ENCODE measurements around the gene FREM1.
A peak's percentile ranks its signal among the peaks of the same experiment; 100 is the strongest.

FREM1 gene

DNA sequence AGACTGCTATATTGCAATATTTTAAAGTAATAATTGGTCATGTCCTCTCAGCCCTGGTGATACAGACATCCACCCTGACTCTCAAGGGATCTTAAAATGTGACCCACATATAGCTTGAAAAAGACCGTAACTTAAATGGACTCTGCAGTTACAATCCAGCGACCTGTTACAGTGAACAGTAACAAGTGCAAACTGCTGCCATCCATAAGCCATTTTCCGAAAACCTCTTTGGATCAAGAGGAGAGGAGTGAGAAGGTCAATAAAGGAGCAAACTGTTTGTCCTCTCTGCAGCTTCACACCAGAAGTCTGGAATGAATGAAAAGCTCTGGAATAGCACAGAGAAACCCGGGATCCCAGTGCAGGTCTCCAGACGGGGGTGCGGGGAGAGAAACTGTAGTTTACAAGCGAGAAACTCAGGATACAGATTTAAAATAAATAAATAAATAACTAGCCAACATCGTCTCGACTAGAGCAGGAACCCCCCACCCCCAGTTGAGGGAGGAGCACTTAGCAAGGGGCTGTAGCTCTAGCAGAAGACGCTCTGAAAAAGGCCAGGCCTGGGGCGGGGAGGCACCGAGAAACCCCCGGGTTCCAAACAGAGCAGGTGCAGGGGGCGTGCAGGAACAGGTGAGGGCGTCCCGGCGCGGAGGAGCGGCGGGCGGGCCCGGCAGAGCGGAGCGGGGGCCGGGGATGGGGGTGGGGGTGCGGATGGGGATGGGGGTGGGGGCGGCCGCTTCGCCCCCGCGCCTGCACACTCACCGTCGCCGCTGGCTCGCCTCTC, 217.6 kb downstream of the FREM1 start:
- peak; percentile 18 for DNase-seq

DNA sequence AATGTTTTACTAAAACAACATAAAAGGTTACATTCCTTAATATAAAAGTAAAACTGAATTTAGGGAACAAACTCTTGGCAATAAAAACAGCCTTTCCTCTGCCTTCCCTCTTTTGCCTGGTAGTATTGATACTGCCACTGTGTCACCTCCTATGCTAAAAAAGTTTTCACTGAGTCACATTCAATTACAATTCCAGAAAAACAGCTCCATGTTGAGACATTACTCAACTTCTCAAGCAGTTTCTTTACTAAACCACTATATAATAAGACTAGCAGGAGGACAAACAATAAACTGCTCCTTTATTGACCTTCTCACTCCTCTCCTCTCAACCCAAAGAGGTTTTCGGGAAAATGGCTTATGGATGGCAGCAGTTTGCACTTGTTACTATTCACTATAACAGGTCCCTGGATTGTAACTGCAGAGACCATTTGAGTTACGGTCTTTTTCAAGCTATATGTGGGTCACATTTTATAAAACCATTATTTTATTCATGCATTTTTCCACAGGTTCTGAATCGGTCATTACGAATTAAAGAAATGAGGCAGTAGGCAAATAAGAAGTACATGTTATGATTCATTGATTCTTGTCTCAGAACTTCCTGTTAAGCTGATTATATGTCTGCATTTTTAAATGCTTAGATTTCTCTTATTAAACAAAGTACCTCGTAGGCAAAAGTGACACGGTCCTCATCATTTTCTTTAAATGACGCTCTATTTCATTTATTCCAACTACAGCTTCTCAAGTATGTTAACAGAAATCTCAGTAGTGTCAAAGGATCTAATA, 219.1 kb downstream of the FREM1 start:
- DNase-seq, result no peak

GRCh38 chr9:14687042-14687719, 223.0 kb downstream of the FREM1 start:
- no peak for DNase-seq

DNA sequence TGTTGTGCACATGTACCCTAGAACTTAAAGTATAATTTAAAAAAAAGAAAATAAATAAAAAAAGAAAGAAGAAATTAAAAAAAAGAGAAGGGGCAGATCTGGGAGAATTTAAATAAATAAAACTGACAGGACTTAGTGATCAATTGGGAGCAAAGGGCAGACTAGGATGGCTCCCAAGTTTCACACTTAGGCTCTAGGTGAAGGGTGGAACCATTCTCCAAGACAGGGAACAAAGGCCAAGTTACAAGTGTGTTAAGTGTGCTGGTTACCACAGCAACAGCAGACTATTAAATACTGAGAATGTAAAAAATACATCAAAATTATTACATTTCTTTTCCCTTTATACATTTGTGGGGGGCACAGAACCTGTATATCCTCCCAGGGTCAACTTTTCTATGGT, 224.1 kb downstream of the FREM1 start:
- no peak for DNase-seq
